ENCODE measurements around the gene C11orf68. TPM values are rescaled to one million over a fixed set of nuclear protein-coding genes. Genes with fewer than 3 reads are reported as not detected.

The C11orf68 gene
- total and polyA plus RNA-seq, 2 donors (not counting 1 experiment from before 2014, with no cell fraction given), result 34.9 to 50.6 TPM

DNA sequence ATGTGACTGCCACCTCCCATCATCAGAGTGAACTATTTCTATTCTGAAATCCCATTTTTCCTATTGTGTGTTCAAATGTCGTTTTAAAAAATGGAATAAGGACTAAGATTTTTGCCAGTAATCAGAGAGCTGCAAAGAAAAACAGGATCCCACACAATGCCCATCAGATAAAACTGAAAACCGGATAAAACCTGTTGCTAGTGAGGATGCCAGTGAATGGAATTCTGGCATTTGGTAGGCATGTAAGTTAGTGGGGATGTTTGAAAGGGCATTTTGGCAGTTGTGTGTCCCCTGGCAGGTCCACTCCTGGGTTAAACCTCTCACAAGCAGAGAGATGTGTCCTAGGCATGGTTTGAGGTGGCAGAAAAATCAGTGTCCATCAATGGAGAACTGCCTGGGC lies 6.5 kb upstream of the C11orf68 start:
- Mint-ChIP-seq H3K4me1 (peaks cover 21% of the 10 kb centered on the region), H3K27ac (peak overlapping the region; percentile 21), H3K27me3 (no peaks in the 10 kb centered on the region), H3K9me3 (ENCODE audit: insufficient read depth) (no peaks in the 10 kb centered on the region), H3K4me3 (no peak overlapping the region)
- POLR2A ChIA-PET, result interaction anchor here (0.6 kb wide), 1 partner anchor 10 kb away, joined by 6 read pairs; no protein-coding TSS in a partner anchor
- CTCF ChIA-PET, result no interaction called here
- TF ChIP-seq EZH2 (IDR thresholded peaks at IDR 0.05; ENCODE audit: borderline replicate concordance, insufficient read depth, low read depth, low read length, poor library complexity, severe bottlenecking), result no peak
- TF ChIP-seq, protein P1, sequence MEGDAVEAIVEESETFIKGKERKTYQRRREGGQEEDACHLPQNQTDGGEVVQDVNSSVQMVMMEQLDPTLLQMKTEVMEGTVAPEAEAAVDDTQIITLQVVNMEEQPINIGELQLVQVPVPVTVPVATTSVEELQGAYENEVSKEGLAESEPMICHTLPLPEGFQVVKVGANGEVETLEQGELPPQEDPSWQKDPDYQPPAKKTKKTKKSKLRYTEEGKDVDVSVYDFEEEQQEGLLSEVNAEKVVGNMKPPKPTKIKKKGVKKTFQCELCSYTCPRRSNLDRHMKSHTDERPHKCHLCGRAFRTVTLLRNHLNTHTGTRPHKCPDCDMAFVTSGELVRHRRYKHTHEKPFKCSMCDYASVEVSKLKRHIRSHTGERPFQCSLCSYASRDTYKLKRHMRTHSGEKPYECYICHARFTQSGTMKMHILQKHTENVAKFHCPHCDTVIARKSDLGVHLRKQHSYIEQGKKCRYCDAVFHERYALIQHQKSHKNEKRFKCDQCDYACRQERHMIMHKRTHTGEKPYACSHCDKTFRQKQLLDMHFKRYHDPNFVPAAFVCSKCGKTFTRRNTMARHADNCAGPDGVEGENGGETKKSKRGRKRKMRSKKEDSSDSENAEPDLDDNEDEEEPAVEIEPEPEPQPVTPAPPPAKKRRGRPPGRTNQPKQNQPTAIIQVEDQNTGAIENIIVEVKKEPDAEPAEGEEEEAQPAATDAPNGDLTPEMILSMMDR (IDR thresholded peaks at IDR 0.05), result no peak
- Histone ChIP-seq H3K4me3 (ENCODE audit: control extremely low read depth in 1 of 5, extremely low read depth in 1 of 5, insufficient read depth in 1 of 5, low read depth in 2 of 5, low read length in 4 of 5) (no peak overlapping the region), H3K9me3 (ENCODE audit: control extremely low read depth in 1 of 3, control insufficient read depth in 2 of 3, insufficient read depth in 1 of 3, low read length in 2 of 3) (no peaks in the 10 kb centered on the region), H3K27me3 (replicated peaks in 1 of 4; ENCODE audit: control extremely low read depth in 1 of 4, control insufficient read depth in 3 of 4, insufficient read depth in 4 of 4, low read length in 3 of 4) (no peaks in the 10 kb centered on the region), H3K79me2 (ENCODE audit: control insufficient read depth, insufficient read depth, low read length) (peaks cover 8% of the 10 kb centered on the region), H3K9ac (ENCODE audit: low read length) (no peak overlapping the region), H4K20me1 (ENCODE audit: control insufficient read depth, insufficient read depth, low read length, poor library complexity, severe bottlenecking) (peaks cover under 1% of the 10 kb centered on the region), H3K4me1 (ENCODE audit: control insufficient read depth in 2 of 2, insufficient read depth in 2 of 2, low read length in 2 of 2) (peaks cover 26 to 28% of the 10 kb centered on the region in 2 donors), H3K36me3 (replicated peaks in 1 of 2; ENCODE audit: control extremely low read depth in 1 of 2, control insufficient read depth in 1 of 2, extremely low read depth in 1 of 2, insufficient read depth in 2 of 2, low read length in 1 of 2) (peaks cover 6 to 20% of the 10 kb centered on the region in 2 experiments), H2AFZ (ENCODE audit: insufficient read depth, low read depth, low read length, poor library complexity, severe bottlenecking) (no peak overlapping the region), H3K4me2 (replicated peaks; ENCODE audit: low read depth, low read length, poor library complexity, severe bottlenecking) (no peak overlapping the region), H3K27ac (ENCODE audit: low read length in 2 of 2) (no peak overlapping the region)
- WGBS (ENCODE audit: insufficient coverage), result 86% methylated on average over 1 of the region's 2 CpGs
- no peak for ATAC-seq (ENCODE audit: low read depth)
- intact Hi-C loops (cut with micrococcal nuclease), result no loop called here
- no peak for DNase-seq

DNA sequence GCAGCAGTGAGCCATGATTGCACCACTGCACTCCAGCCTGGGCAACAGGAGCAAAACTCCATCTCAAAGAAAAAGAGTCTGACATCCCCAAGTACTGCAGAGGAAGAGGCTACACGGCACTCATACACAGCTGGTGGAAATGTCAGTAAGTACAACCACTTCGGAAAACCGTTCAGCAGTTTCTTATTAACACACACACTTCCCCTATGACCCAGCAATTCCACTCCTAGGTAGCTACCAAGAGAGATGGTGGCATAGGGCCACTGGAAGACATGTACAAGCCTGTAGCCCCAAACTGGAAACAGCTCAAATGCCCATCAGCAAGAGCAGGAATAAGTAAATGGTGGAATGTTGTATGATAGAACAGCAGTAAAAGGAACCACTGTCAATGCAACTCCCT lies 3.7 kb upstream of the C11orf68 start:
- CTCF ChIA-PET, result interaction anchor here (2.1 to 3.0 kb wide), 3 partner anchors 9 to 38 kb away, joined by 4 to 10 read pairs (median 8); partner anchors contain the start of gene FIBP
- Histone ChIP-seq H3K4me3 (ENCODE audit: control extremely low read depth in 1 of 5, extremely low read depth in 1 of 5, insufficient read depth in 1 of 5, low read depth in 2 of 5, low read length in 4 of 5) (no peak overlapping the region), H4K20me1 (ENCODE audit: control insufficient read depth, insufficient read depth, low read length, poor library complexity, severe bottlenecking) (peaks cover 4% of the 10 kb centered on the region), H3K27ac (ENCODE audit: low read length in 2 of 2) (no peak overlapping the region), H3K36me3 (replicated peaks in 1 of 2; ENCODE audit: control extremely low read depth in 1 of 2, control insufficient read depth in 1 of 2, extremely low read depth in 1 of 2, insufficient read depth in 2 of 2, low read length in 1 of 2) (peaks cover 6 to 20% of the 10 kb centered on the region in 2 experiments), H3K79me2 (ENCODE audit: control insufficient read depth, insufficient read depth, low read length) (peaks cover 28% of the 10 kb centered on the region), H3K4me2 (replicated peaks; ENCODE audit: low read depth, low read length, poor library complexity, severe bottlenecking) (no peak overlapping the region), H3K27me3 (replicated peaks in 1 of 4; ENCODE audit: control extremely low read depth in 1 of 4, control insufficient read depth in 3 of 4, insufficient read depth in 4 of 4, low read length in 3 of 4) (no peaks in the 10 kb centered on the region), H3K9me3 (ENCODE audit: control extremely low read depth in 1 of 3, control insufficient read depth in 2 of 3, insufficient read depth in 1 of 3, low read length in 2 of 3) (no peaks in the 10 kb centered on the region), H3K9ac (ENCODE audit: low read length) (no peak overlapping the region), H3K4me1 (ENCODE audit: control insufficient read depth in 2 of 2, insufficient read depth in 2 of 2, low read length in 2 of 2) (peaks cover 21 to 27% of the 10 kb centered on the region in 2 donors), H2AFZ (ENCODE audit: insufficient read depth, low read depth, low read length, poor library complexity, severe bottlenecking) (no peak overlapping the region)
- Mint-ChIP-seq H3K4me1 (peaks cover 25% of the 10 kb centered on the region), H3K9me3 (ENCODE audit: insufficient read depth) (no peaks in the 10 kb centered on the region), H3K27me3 (no peaks in the 10 kb centered on the region), H3K4me3 (no peak overlapping the region), H3K27ac (no peak overlapping the region)
- POLR2A ChIA-PET, result interaction anchor here (0.5 to 0.6 kb wide), 3 partner anchors 45 to 260 kb away, joined by 3 to 7 read pairs (median 4); partner anchors contain the start of gene RELA
- TF ChIP-seq, protein P1 (IDR thresholded peaks at IDR 0.05), result no peak
- TF ChIP-seq EZH2 (IDR thresholded peaks at IDR 0.05; ENCODE audit: borderline replicate concordance, insufficient read depth, low read depth, low read length, poor library complexity, severe bottlenecking), result no peak
- intact Hi-C loops (cut with micrococcal nuclease), result no loop called here
- ATAC-seq (ENCODE audit: low read depth), result no peak
- no peak for DNase-seq
- WGBS (ENCODE audit: insufficient coverage), result no CpG with 5 or more reads among the region's 3 CpGs
